RWPE1 (cell line): ENCODE measurements around the gene CCDC138.

Experiments used
- CTCF ChIA-PET: fragments of 350-600 bp; sonication (Branson Sonifier 250); formaldehyde crosslinking; extraction: SDS; loops from one replicate; lab custom pipeline; 2021; lab: Yijun Ruan, JAX
- POLR2A ChIA-PET: fragments of 400-600 bp; formaldehyde crosslinking; extraction: SDS; loops from one replicate; lab custom pipeline; 2020; ENCODE audit warnings: antibody characterized with exemption; ENCODE audit not compliant: low non-redundant PET; lab: Yijun Ruan, JAX
- DNase-seq: peaks from one replicate; pipeline ENCODE4 v3.0.0; 2012; ENCODE audit warnings: low spot score
- H3K27ac ChIP-seq: fragments of 450-650 bp; 2 replicates; pipeline ENCODE4 v1.5.1; 2017
- CTCF ChIP-seq: fragments of 450-650 bp; conservative IDR thresholded peaks from 2 replicates; pipeline ENCODE4 v1.5.1; 2017; ENCODE audit warnings: low read depth, mild to moderate bottlenecking

Gene CCDC138

DNA sequence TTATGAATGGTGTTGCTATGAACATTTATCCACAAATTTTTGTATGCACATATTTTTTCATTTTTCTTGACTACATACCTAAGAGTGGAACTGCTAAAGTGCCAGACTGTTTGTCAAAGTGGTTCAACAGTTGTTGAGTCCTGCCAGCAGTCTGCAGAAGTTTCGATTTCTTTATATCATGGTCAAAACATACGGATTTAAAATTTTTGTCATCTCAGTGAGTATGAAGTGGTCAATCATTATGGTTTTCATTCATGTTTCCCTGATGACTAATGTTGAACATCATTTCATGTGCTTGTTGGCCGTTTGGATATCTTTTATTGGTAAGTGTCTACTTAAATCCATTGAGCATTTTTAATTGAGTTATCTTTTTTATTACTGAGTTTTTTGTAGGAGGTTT lies 39.2 kb downstream of the CCDC138 start:
- ChIA-PET POLR2A (no interaction called here), CTCF (no interaction called here)
- no peak for TF ChIP-seq CTCF
- H3K27ac ChIP-seq: no peak overlapping the region
- no peak for DNase-seq

DNA sequence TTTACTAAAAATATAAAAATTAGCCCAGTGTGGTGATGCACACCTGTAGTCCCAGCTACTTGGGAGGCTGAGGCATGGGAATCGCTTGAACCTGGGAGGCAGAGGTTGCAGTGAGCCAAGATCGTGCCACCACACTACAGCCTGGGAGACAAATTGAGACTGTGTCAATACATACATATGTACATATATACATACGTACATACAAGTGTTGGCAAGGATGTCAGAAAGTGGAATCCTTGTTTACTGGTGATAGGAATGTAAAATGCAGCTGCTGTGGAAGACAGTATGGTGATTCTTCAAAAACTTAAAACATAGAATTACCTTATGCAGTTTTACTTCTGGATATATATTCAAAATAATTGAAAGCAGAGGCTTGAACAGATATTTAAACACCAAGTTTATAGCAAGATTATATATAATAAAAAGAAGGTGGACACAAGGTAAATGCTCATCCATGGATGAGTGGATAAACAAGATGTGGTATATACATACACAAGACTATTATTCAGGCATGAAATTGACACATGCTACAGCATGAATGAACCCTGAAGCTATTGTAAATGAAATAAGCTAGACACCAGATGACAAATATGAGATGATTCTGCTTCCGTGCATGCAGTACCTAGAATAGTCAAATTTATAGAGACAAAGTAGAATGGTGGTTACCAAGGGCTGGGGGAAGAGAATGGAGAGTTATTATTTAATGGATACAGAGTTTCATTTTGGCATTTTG lies 43.2 kb downstream of the CCDC138 start:
- POLR2A ChIA-PET: no interaction called here

DNA sequence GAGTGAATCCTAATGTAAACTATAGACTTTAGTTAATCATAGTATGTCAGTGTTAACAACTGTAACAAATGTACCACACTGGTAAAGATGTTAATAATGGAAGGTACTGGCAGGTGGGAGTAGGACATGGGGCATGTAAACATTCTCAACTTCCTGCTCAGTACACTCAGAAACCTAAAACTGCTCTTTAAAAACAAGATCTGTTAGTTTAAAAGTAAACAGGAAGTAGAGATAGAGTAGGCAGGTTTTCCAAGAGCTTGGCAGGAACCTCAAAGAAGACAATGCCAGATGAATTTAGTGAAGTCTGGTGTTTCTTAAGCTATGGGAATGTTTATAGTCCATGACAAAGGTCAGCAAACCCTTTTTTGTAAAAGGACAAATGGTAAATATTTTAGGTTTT lies 46.6 kb downstream of the CCDC138 start:
- POLR2A ChIA-PET: no interaction called here
- no peak for DNase-seq
- no peak for TF ChIP-seq CTCF
- CTCF ChIA-PET: interaction anchor here (0.6 kb wide), 1 partner anchor 434 kb away, joined by 3 read pairs; no protein-coding TSS in a partner anchor
- H3K27ac ChIP-seq: no peak overlapping the region

More for the DNA sequence above, 43.2 kb downstream of the CCDC138 start:
- TF ChIP-seq CTCF: no peak
- H3K27ac ChIP-seq: no peak overlapping the region
- CTCF ChIA-PET: no interaction called here
- no peak for DNase-seq

GRCh38 chr2:108834620-108835019 lies 48.0 kb downstream of the CCDC138 start:
- no peak overlapping the region for H3K27ac ChIP-seq
- ChIA-PET CTCF (no interaction called here), POLR2A (no interaction called here)
- DNase-seq: no peak
- no peak for TF ChIP-seq CTCF

DNA sequence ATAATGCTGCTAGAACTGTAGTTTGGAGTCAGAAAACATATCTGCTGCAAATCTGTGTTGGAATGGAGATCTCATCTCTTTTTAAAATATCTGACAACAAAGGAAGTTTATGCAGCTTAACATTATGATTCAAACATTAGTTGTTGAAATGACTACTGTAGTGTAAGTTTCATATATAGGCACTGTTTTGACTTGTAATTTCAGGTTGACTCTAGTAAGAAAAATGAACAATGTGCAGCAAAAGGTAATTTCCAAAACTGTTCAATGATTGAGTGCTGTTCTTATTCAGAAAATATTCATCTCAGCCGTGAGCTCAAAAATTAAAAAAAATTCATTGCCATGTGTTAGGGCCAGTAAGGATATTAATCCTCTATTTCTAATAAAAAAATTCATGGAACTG lies 48.5 kb downstream of the CCDC138 start:
- DNase-seq: no peak
- H3K27ac ChIP-seq: no peak overlapping the region
- no peak for TF ChIP-seq CTCF
- ChIA-PET CTCF (interaction anchor here (0.6 kb wide), 1 partner anchor 19 kb away, joined by 3 read pairs; no protein-coding TSS in a partner anchor), POLR2A (no interaction called here)

- no peak for DNase-seq
- no peak overlapping the region for H3K27ac ChIP-seq
- no peak for TF ChIP-seq CTCF
- POLR2A ChIA-PET: no interaction called here
- CTCF ChIA-PET: no interaction called here
Observed at GRCh38 chr2:108837198-108837597, 50.6 kb downstream of the CCDC138 start.
